Endodermal cell (in vitro differentiated cells): ENCODE results near the gene RBM15B. TPM values are rescaled to one million over a fixed set of nuclear protein-coding genes. Genes with fewer than 3 reads are reported as not detected.
A peak's percentile ranks its signal among the peaks of the same experiment; 100 is the strongest.

ENCODE experiments used
- DNase-seq: peaks from one replicate; pipeline ENCODE4 v3.0.0-alpha.2; 2017
- H3K27ac ChIP-seq: 2 replicates; pipeline ENCODE4 v1.5.1; 2013; ENCODE audit warnings: mild to moderate bottlenecking, low read depth, low read length, moderate library complexity
- H3K27me3 ChIP-seq: 2 replicates; pipeline ENCODE4 v1.6.1; 2013; ENCODE audit warnings: mild to moderate bottlenecking, low read length, moderate library complexity; ENCODE audit not compliant: insufficient read depth, control insufficient read depth, poor library complexity, severe bottlenecking
- H3K36me3 ChIP-seq: 2 replicates; pipeline ENCODE4 v1.7.0; 2013; ENCODE audit warnings: mild to moderate bottlenecking, low read length, moderate library complexity; ENCODE audit not compliant: control insufficient read depth, insufficient read depth
- H3K4me1 ChIP-seq: one replicate; pipeline ENCODE4 v1.7.0; 2013; ENCODE audit warnings: low read length; ENCODE audit not compliant: control insufficient read depth, insufficient read depth
- H3K4me3 ChIP-seq: 2 replicates; pipeline ENCODE4 v1.5.1; 2013; ENCODE audit warnings: mild to moderate bottlenecking, low read length, moderate library complexity
- H3K9ac ChIP-seq: 2 replicates; pipeline ENCODE4 v1.6.1; 2013; ENCODE audit warnings: mild to moderate bottlenecking, low read length, moderate library complexity; ENCODE audit not compliant: poor library complexity, severe bottlenecking; ENCODE audit errors: extremely low read depth
- H3K9me3 ChIP-seq: 2 replicates; pipeline ENCODE4 v1.6.1; 2013; ENCODE audit warnings: mild to moderate bottlenecking, low read length, moderate library complexity; ENCODE audit not compliant: control insufficient read depth
- H3K27ac Mint-ChIP-seq: 2 replicates; pipeline ENCODE4 v1.8.0; 2020; ENCODE audit warnings: mixed read lengths
- H3K27me3 Mint-ChIP-seq: 2 replicates; pipeline ENCODE4 v1.8.0; 2021; ENCODE audit warnings: mild to moderate bottlenecking, mixed read lengths; ENCODE audit not compliant: insufficient read depth
- H3K36me3 Mint-ChIP-seq: 2 replicates; pipeline ENCODE4 v1.8.0; 2020; ENCODE audit warnings: low read depth, mixed read lengths
- H3K4me1 Mint-ChIP-seq: 2 replicates; pipeline ENCODE4 v1.8.0; 2020; ENCODE audit warnings: mixed read lengths
- H3K4me3 Mint-ChIP-seq: 2 replicates; pipeline ENCODE4 v1.8.0; 2020; ENCODE audit warnings: mild to moderate bottlenecking, moderate library complexity, mixed read lengths
- H3K9me3 Mint-ChIP-seq: 2 replicates; pipeline ENCODE4 v1.8.0; 2020; ENCODE audit warnings: mild to moderate bottlenecking, mixed read lengths
- WGBS, 2 experiments: methylation state at CpG; one replicate each; pipeline versions ENCODE4 v1.1.5 to v1.1.7; 2013; ENCODE audit warnings: missing lambda C conversion rate in 2 of 2, mixed read lengths in 1 of 2; ENCODE audit not compliant: insufficient coverage in 1 of 2, insufficient read length in 1 of 2; 5-methylcytosine and 5-hydroxymethylcytosine counted together
- total RNA-seq, 2 donors: library from RNA; stranded (reverse); fragmentation: NEBNext Ultra II Directional in 1 of 2; extraction: Animal tissue kit (Norgen Biotek cat#: 25700) in 1 of 2; gene quantifications; 2 replicates in 1 of 2; 3 replicates in 1 of 2; pipeline ENCODE4 v1.2.1, GENCODE V29; 2021
- TF ChIP-seq, protein P1 (sequence below): fragments of 200-600 bp; sonication (generic); conservative IDR thresholded peaks from 2 replicates; pipeline ENCODE4 v1.5.0; 2021; ENCODE audit warnings: antibody characterized with exemption, mild to moderate bottlenecking

The RBM15B gene
- total RNA-seq, 2 donors from 2014 or later = 49.5 to 58.2 TPM

DNA sequence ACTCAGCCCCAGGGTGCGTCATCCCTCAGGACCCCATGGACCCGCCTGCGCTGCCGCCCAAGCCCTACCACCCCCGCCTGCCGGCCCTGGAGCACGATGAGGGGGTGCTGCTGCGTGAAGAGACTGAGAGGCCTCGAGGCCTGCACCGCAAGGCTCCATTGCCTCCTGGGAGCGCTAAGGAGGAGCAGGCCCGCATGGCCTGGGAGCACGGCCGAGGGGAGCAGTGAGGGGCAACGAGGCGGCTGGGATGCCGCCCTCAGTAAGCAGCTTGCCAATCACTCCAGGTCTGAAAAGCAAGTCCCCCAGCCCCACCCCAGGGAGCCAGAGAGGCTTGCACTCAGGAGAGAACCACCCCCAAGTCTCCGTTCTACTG is 9.8 kb upstream of the RBM15B start:
- no peak for DNase-seq
- Mint-ChIP-seq H3K27ac (no peak overlapping the region), H3K27me3 (no peaks in the 10 kb centered on the region), H3K4me3 (no peak overlapping the region), H3K9me3 (no peaks in the 10 kb centered on the region), H3K36me3 (peaks cover 8% of the 10 kb centered on the region), H3K4me1 (peaks cover 19% of the 10 kb centered on the region)
- 95 to 97% methylated on average over 11 to 18 of the region's 18 CpGs for WGBS, 2 experiments
- peaks cover 9% of the 10 kb centered on the region for H3K4me1 ChIP-seq
- H3K9ac ChIP-seq = no peak overlapping the region
- no peak overlapping the region for H3K4me3 ChIP-seq
- peaks cover 3% of the 10 kb centered on the region for H3K36me3 ChIP-seq
- TF ChIP-seq, protein P1, sequence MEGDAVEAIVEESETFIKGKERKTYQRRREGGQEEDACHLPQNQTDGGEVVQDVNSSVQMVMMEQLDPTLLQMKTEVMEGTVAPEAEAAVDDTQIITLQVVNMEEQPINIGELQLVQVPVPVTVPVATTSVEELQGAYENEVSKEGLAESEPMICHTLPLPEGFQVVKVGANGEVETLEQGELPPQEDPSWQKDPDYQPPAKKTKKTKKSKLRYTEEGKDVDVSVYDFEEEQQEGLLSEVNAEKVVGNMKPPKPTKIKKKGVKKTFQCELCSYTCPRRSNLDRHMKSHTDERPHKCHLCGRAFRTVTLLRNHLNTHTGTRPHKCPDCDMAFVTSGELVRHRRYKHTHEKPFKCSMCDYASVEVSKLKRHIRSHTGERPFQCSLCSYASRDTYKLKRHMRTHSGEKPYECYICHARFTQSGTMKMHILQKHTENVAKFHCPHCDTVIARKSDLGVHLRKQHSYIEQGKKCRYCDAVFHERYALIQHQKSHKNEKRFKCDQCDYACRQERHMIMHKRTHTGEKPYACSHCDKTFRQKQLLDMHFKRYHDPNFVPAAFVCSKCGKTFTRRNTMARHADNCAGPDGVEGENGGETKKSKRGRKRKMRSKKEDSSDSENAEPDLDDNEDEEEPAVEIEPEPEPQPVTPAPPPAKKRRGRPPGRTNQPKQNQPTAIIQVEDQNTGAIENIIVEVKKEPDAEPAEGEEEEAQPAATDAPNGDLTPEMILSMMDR = no peak
- H3K27me3 ChIP-seq = no peaks in the 10 kb centered on the region
- no peaks in the 10 kb centered on the region for H3K9me3 ChIP-seq
- no peak overlapping the region for H3K27ac ChIP-seq

DNA sequence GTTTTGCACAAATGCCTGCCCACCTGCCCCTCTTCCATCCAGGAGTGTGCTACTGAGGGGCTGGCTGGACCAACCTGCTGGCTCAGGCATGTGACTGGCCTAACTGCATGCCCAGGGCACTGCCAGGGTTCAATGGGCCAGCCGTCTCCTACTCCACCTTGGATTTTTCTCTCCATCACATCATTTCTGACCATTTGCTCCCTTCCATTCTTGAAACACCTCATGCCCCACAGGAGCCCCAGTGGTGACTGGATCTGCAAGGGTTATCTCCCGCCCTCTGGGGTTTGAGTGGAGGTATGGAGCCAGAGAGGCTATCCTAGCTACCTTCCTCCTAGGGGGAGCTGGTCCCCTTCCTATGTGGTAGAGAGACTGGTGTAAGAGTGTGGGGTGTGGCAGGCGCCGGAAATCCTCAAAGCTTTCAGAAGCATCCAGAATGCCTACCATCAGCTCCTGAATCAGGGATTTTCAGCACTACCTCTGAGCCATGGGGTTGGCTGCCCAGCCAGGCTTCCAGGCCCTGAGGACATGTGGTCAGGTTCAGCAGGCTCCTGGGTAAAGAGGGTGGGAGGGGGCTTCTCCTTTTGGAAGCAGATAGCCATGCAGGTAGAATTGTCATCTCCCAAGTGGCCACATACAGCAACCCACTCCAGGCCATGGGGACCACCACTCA is 8.9 kb upstream of the RBM15B start:
- 97% methylated on average over 4 of the region's 4 CpGs; no CpG with 5 or more reads in 1 of the 2 experiments for WGBS, 2 experiments
- Mint-ChIP-seq H3K27me3 (no peaks in the 10 kb centered on the region), H3K4me1 (peaks cover 22% of the 10 kb centered on the region), H3K4me3 (no peak overlapping the region), H3K27ac (no peak overlapping the region), H3K9me3 (no peaks in the 10 kb centered on the region), H3K36me3 (peaks cover 14% of the 10 kb centered on the region)
- peak; percentile 58 for DNase-seq
- TF ChIP-seq, protein P1 = peak; percentile 29
- H3K9ac ChIP-seq = no peak overlapping the region
- peaks cover 10% of the 10 kb centered on the region for H3K4me1 ChIP-seq
- H3K27ac ChIP-seq = no peak overlapping the region
- H3K27me3 ChIP-seq = no peaks in the 10 kb centered on the region
- no peak overlapping the region for H3K4me3 ChIP-seq
- H3K9me3 ChIP-seq = no peaks in the 10 kb centered on the region
- H3K36me3 ChIP-seq = peaks cover 12% of the 10 kb centered on the region

GRCh38 chr3:51382947-51383578 is 8.0 kb upstream of the RBM15B start:
- 96 to 100% methylated on average over 2 to 3 of the region's 3 CpGs for WGBS, 2 experiments
- peaks cover 21% of the 10 kb centered on the region for H3K36me3 ChIP-seq
- H3K4me1 ChIP-seq = peaks cover 10% of the 10 kb centered on the region
- H3K4me3 Mint-ChIP-seq = peak overlapping the region; percentile 99
- no peaks in the 10 kb centered on the region for H3K27me3 ChIP-seq
- H3K4me3 ChIP-seq = peak overlapping the region; percentile 96
- H3K27me3 Mint-ChIP-seq = no peaks in the 10 kb centered on the region
- H3K4me1 Mint-ChIP-seq = peaks cover 30% of the 10 kb centered on the region
- H3K9ac ChIP-seq = no peak overlapping the region
- peak overlapping the region; percentile 55 for H3K27ac Mint-ChIP-seq
- TF ChIP-seq, protein P1 = peak; percentile 28
- no peak overlapping the region for H3K27ac ChIP-seq
- H3K9me3 Mint-ChIP-seq = no peaks in the 10 kb centered on the region
- no peak for DNase-seq
- H3K9me3 ChIP-seq = no peaks in the 10 kb centered on the region
- peaks cover 21% of the 10 kb centered on the region for H3K36me3 Mint-ChIP-seq
